ENCODE data around the gene OR5AU1. TPM values are rescaled to one million over a fixed set of nuclear protein-coding genes. Genes with fewer than 3 reads are reported as not detected.

The OR5AU1 gene
- not detected for total RNA-seq

DNA sequence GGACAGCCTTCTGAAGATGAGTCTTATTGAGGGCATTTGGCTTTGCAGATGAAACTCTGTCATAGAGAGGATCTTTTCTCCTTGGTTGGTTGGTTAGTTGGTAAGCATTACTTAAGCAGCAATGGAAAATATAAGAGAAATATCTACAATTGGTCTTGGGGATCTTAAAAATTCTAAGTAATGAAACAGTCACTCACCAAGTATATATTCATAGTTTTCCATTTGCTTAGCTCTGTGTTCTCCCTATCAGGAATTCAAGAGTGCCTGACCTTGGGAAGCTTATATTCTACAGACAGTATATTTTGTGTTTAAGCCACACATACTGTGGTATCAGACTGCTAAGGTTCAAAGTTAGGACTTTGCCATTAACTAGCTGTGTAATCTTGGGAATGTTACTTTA lies at the start of gene OR5AU1:
Gene OR5AU1, minus strand, starts transcription at position 101 of the 400 bp plus-strand sequence. CDS start 191 bp downstream, outside the sequence.
- no peak for DNase-seq (ENCODE audit: low spot score)

DNA sequence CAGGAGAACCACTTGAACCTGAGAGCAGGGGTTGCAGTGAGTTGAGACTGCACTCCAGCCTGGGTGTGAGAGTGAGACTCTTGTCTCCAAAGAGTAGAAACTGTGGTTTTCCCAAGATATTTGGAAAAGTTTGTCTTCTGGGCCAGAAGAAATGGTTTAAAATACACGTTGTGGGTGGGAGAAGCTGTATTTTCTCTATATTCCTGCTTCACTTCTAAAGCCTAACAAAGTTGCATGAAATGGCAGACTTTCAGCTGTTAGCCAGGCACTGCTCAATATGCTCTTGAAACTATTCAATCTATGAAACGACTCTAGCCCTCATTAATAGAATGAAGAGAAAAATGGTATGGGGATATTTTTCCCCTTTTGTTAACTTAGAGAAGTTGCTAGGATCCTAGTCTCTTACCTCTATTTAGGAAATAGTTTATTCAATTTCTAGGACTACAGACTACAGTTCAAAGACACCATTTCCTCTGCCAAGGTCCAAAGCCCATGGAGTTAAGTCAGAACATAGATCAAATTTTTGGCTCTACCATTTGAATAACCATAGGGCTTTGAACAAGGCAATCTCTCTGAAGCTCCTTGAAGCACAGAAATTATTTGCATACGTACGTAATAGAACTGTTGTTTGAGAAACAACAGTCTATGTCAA lies 49.3 kb upstream of the OR5AU1 start:
- no peak for DNase-seq (ENCODE audit: low spot score)

DNA sequence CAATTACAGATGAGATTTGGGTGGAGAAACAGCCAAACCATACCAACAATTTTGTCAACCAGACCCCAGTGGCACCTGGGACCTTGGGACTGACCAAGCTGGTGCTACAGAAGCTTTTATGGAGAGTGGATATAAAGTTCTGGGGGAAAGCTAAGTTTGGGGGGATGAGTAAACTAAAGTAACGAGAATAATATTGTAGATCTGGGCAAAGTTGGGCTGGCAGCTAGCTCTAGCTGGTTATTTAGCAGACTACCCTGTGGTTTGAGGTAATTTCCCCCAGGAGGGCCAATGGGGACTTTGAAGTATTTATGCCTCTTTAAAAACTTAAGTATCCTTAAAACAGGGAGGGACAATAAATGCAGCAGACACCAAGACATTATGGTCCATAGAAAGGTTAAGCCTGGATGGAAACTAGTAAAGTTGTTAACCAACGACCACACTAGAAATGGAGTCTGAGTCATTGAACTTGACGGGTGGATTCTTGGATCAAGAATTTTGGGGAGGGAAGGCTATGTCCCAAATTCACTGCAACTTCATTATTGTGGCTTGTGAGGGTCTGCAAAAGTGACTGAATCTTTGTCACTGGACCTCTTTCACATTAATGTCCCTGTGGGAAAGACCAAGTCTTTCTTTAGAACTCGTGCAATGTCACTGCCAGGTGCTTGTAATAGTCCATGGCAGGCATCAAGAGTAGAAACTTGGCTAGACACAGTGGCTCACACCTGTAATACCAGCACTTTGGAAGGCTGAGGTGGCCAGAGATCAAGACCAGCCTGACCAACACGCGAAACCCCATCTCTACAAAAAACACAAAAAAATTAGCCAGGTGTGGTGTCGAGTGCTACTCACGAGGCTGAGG lies 48.5 kb upstream of the OR5AU1 start:
- no peak for DNase-seq (ENCODE audit: low spot score)

GRCh38 chr14:21203470-21204166 lies 47.8 kb upstream of the OR5AU1 start:
- DNase-seq (ENCODE audit: low spot score) = no peak

- DNase-seq (ENCODE audit: low spot score) = no peak
These were observed 46.8 kb upstream of the OR5AU1 start for GRCh38 chr14:21202463-21203358.

DNA sequence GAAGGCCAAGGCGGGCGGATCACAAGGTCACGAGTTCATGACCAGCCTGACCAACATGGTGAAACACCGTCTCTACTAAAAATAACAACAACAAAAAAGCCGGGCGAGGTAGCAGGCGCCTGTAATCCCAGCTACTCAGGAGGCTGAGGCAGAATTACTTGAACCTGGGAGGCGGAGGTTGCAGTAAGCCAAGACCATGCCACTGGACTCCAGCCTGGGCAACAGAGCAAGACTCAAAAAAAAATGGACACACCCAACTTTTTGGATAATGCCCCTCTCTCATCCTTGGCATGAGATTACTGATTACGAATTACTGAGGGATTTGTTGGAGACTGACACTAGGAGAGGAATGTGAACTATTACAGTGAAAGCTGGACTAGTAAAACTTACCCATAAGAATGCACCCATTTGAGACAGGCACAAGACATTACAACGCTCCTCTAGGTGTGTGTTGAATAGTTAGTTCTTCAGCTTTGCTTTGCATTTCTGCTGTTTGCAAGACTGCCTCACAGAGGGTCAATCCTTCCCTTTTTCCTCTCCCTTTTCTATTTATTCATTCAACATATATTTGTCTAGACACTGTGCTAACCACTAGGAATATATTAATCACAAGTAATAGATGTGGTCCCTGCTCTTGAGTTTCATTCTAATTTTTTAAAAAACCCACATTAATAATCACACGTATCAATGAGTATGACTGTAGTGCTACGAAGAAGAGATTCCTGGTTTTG lies 46.0 kb upstream of the OR5AU1 start:
- no peak for DNase-seq (ENCODE audit: low spot score)

DNA sequence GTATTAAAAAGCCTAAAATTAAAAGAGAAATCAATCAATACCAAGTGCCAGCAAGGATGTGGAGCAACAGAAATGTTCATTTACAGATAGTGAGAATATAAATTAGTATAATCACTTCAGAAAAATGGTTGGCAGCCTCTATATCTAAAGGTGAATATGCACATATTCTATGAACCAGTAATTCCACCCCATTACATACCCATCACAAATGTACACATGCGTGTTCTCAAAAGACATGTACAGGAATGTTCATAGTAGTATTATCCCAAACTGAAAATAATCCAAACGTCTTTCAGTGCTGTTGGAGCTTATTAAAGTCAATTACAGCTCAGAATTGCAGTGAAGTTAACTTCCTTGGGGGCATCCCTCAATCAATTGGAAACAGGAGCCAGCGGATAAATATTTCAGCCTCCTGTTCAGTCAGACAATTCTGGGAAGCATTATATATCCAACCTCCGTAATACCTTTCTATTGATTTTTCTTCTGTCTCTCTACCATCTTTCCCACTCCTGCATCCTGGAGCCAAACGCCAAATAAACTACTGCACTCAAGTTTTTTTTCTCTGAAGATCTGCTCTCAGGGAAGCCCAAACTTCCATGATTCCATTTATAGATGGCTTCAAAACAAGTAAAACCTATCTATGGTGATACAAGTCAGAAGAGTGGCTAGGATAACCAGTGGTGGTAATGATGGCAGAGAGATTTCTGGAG lies 45.0 kb upstream of the OR5AU1 start:
- DNase-seq (ENCODE audit: low spot score) = no peak

DNA sequence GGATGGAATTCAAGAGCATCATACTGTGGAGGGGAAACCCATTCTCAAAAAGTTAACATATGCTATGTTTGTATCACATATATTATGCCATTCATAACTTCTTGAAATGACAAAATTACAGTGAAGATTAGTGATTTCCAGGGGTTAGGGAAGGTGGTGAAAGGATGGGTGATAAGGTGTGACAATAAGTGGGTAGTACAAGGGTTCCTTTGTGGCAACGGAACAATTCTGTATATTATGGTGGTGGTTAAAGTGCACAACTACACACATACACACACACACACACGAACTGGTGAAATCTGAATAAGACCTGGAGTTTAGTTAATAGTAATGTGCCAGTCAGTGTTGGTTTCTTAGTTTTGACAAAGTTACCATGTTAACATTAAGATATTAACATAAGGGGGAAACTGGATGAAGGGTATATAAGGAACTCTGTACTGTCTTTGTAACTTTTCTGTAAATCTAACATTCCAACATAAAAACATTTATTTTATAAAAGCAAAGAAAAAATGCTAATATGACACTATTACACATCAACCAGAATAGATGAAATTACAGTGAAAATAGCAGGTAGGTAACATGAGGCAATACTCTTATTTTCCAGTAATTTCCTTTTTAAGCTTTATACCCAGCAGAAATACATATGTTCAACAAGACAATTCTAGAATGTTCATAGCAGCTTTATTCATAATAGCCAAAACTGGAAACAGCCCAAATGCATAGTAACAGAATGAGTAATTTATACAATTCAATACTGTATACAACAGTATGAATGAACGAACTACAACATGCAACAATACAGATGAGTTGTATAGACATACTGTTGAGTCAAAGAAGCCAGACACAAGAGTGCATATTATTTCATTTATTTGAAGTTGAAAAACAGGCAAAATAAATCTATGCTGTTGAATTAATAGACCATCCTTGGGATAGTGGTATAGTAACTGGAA lies 44.0 kb upstream of the OR5AU1 start:
- DNase-seq (ENCODE audit: low spot score) = no peak

DNA sequence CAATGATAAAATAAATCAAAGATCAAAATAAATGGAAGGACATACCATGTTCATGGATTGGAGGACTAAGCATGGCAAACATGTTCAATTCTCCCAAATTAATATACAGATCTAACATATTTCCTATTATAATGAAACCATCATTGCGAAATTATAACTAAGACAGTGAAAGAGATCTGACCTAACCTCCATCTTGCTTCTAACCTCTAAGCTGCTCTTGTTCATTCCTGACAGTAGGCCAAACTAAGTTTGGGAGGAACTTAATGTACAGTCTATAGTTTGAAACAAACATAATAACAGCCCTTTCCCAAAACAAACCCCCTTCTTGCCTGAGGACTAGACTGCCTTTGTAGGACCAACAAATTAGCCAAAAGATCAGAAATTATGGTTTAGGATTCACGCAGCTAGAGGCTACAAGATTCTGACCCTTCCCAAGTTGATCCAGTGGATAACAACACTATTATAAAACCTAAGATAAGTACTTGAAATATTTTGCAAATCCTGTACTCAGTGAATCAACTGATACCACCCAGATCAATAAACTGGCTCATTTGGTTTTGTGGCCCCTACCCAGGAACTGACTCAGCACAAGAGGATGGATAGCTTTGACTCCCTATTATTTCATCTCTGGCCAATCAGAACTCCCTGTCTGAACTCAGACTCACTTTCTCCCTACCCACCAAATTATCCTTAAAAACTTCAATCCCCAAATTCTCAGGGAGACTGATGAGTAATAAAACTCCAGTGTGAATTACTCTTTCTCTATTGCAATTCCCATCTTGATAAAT lies 41.7 kb upstream of the OR5AU1 start:
- no peak for DNase-seq (ENCODE audit: low spot score)

DNA sequence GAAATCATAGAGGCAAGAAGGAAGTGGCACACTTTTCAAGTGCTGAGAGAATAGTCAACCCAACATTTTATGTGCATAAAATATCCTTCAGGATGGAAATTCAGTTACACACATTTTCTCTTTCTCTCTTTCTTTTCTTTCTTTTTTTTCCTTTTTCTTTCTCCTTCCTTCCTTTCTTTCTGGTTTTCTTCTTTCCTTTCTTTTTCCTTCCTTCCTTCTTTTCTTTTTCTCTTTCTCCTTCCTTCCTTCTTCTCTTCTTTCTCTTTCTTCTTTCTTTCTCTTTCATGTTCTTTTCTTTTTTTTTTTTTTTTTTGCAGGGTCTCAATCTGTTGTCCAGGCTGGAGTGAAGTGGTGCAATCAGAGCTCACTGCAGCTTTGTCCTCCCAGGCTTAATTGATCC lies 38.7 kb upstream of the OR5AU1 start:
- DNase-seq (ENCODE audit: low spot score) = no peak

GRCh38 chr14:21192875-21193535 lies 37.1 kb upstream of the OR5AU1 start:
- DNase-seq (ENCODE audit: low spot score) = no peak

GRCh38 chr14:21192447-21192822 lies 36.6 kb upstream of the OR5AU1 start:
- no peak for DNase-seq (ENCODE audit: low spot score)

- DNase-seq (ENCODE audit: low spot score) = peak; percentile 58
These were observed 36.1 kb upstream of the OR5AU1 start for GRCh38 chr14:21191809-21192446.

DNA sequence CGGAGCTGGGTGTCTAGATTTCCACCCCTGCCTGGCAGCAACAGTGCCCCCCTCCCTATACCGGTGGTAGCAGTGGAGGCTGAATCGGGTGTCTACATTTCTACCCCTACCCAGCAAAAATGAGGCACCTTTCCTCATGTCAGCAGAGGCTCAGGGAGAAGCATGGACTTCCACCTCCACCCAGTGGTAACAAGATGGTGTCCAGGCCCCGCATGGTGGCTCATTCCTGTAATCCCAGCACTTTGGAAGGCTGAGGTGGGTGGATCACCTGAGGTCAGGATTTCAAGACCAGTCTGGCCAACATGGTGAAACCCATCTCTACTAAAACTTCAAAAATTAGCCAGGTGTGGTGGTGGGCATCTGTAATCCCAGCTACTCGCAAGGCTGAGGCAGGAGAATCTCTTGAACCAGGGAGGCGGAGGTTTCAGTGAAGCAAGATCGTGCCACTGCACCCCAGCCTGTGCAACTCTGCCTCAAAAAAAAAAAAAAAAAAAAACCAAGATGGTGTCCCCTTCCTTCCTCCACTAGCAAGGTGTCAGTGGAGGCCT lies 35.5 kb upstream of the OR5AU1 start:
- no peak for DNase-seq (ENCODE audit: low spot score)

- no peak for DNase-seq (ENCODE audit: low spot score)
These were observed 29.6 kb upstream of the OR5AU1 start for GRCh38 chr14:21185491-21185890.

GRCh38 chr14:21184254-21184653 lies 28.4 kb upstream of the OR5AU1 start:
- no peak for DNase-seq (ENCODE audit: low spot score)

DNA sequence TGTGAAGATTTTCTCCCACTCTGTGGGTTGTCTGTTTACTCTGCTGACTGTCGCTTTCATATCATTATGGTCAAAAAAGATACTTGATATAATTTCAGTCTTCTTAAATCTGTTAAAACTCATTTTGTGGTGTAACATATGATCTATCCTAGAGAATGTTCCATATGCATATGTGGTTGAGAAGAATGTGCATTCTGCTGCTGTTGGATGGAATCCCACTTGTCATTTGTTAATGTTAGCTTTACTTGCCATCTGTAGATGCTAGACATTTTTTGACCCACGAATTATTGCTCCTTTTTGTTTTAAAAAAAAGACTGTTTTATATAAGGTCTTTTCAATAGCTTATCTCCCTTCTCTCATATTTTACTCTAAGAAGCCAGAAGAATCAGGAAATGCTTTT lies 26.3 kb upstream of the OR5AU1 start:
- no peak for DNase-seq (ENCODE audit: low spot score)

Measured in mucosa of gallbladder (tissue), 1 donor.